Activated B cell treated with CpG ODN at 0.5 μM for 24 hours (primary cell): ENCODE data around the gene ZNF853. TPM values are rescaled to one million over a fixed set of nuclear protein-coding genes. Genes with fewer than 3 reads are reported as not detected.

Experiments used
- ATAC-seq: fragments of 200-7000 bp; cut with Tn5 transposase; one replicate; pipeline ENCODE4 v1.10.0; 2021; ENCODE audit warnings: low read depth, mild to moderate bottlenecking, moderate library complexity
- CTCF ChIA-PET: fragments of 350-600 bp; sonication (Branson Sonifier 250); formaldehyde crosslinking; loops from one replicate; lab custom pipeline; 2021; ENCODE audit warnings: antibody characterized with exemption; lab: Charles Lee
- POLR2A ChIA-PET: fragments of 350-600 bp; sonication (Branson Sonifier 250); formaldehyde crosslinking; loops from one replicate; lab custom pipeline; 2021; ENCODE audit warnings: antibody characterized with exemption; lab: Charles Lee
- DNase-seq: peaks from one replicate; pipeline ENCODE4 v3.0.0; 2022
- H3K27ac Mint-ChIP-seq: one replicate; pipeline ENCODE4 v1.8.0; 2020; ENCODE audit warnings: mixed read lengths
- H3K27me3 Mint-ChIP-seq: one replicate; pipeline ENCODE4 v1.8.0; 2021; ENCODE audit warnings: mixed read lengths
- H3K36me3 Mint-ChIP-seq: one replicate; pipeline ENCODE4 v1.8.0; 2021; ENCODE audit warnings: low read depth, mixed read lengths
- H3K4me1 Mint-ChIP-seq: one replicate; pipeline ENCODE4 v1.8.0; 2021; ENCODE audit warnings: mixed read lengths
- H3K4me3 Mint-ChIP-seq: one replicate; pipeline ENCODE4 v1.8.0; 2020; ENCODE audit warnings: mild to moderate bottlenecking, mixed read lengths
- H3K9me3 Mint-ChIP-seq: one replicate; pipeline ENCODE4 v1.8.0; 2020; ENCODE audit warnings: mixed read lengths
- CTCF ChIP-seq: fragments of 200-600 bp; IDR thresholded peaks from one replicate; pipeline ENCODE4 v1.8.0; 2022; ENCODE audit warnings: antibody characterized with exemption, mild to moderate bottlenecking
- intact Hi-C: fragments of 100-400 bp; cut with micrococcal nuclease; formaldehyde crosslinking; loops from one replicate; pipeline ENCODE4 v1.15.1; 2024
- total RNA-seq: library from RNA; stranded (reverse); gene quantifications from 2 replicates; pipeline ENCODE4 v1.2.3, GENCODE V29; 2022

The ZNF853 gene
- total RNA-seq, 1 donor from 2014 or later = 2.8 TPM

GRCh38 chr7:6636741-6637543 is 21.5 kb downstream of the ZNF853 start, which contains the start of gene ZNF316:
Gene ZNF316, plus strand, starts transcription at chr7:6637318. Its CDS starts 5,092 bp downstream, at chr7:6642410.
- peak; percentile 84 for DNase-seq
- ChIA-PET CTCF (interaction anchor here (1.6 kb wide), 1 partner anchor 47 kb away, joined by 4 read pairs; the partner anchor contains the start of gene INTS15), POLR2A (interaction anchor here (0.5 to 1.8 kb wide), 8 partner anchors 16 to 152 kb away, joined by 3 to 9 read pairs (median 6); partner anchors contain the start of genes ZDHHC4 and ZNF12)
- peak within 1 kb of the TSS; percentile 82 for H3K27ac Mint-ChIP-seq
- intact Hi-C loops = loop anchor here (1.0 to 2.0 kb wide), 6 partner anchors 20 to 121 kb away; partner anchors contain the start of genes INTS15 and ZDHHC4
- TF ChIP-seq CTCF = no peak
- H3K27me3 Mint-ChIP-seq = no peaks in the 10 kb centered on the region
- H3K9me3 Mint-ChIP-seq = no peaks in the 10 kb centered on the region
- H3K36me3 Mint-ChIP-seq = peaks cover 24% of the 10 kb centered on the region
- peaks cover 29% of the 10 kb centered on the region for H3K4me1 Mint-ChIP-seq
- H3K4me3 Mint-ChIP-seq = peak within 1 kb of the TSS; percentile 86
- peak; percentile 62 for ATAC-seq

GRCh38 chr7:6637544-6638229 is 22.3 kb downstream of the ZNF853 start:
- H3K27ac Mint-ChIP-seq = peak overlapping the region; percentile 76
- POLR2A ChIA-PET = interaction anchor here (0.6 to 1.8 kb wide), 5 partner anchors 16 to 153 kb away, joined by 3 to 6 read pairs (median 5); partner anchors contain the start of genes ZDHHC4 and ZNF12
- H3K9me3 Mint-ChIP-seq = no peaks in the 10 kb centered on the region
- H3K4me3 Mint-ChIP-seq = peak overlapping the region; percentile 86
- peaks cover 31% of the 10 kb centered on the region for H3K36me3 Mint-ChIP-seq
- DNase-seq (peak; percentile 68), ATAC-seq (peak; percentile 86)
- no peaks in the 10 kb centered on the region for H3K27me3 Mint-ChIP-seq
- CTCF ChIA-PET = interaction anchor here (1.6 kb wide), 1 partner anchor 48 kb away, joined by 4 read pairs; the partner anchor contains the start of gene INTS15
- H3K4me1 Mint-ChIP-seq = peaks cover 29% of the 10 kb centered on the region
- intact Hi-C loops = loop anchor here (1.0 to 2.0 kb wide), 6 partner anchors 21 to 121 kb away; partner anchors contain the start of genes INTS15 and ZDHHC4
- no peak for TF ChIP-seq CTCF

GRCh38 chr7:6639032-6639431 is 23.6 kb downstream of the ZNF853 start:
- ChIA-PET CTCF (interaction anchor here (1.2 kb wide), 1 partner anchor 32 kb away, joined by 3 read pairs; no protein-coding TSS in a partner anchor), POLR2A (no interaction called here)
- ATAC-seq = no peak
- Mint-ChIP-seq H3K4me3 (peak overlapping the region; percentile 86), H3K36me3 (peaks cover 42% of the 10 kb centered on the region), H3K27me3 (no peaks in the 10 kb centered on the region), H3K9me3 (no peaks in the 10 kb centered on the region), H3K27ac (peak overlapping the region; percentile 76), H3K4me1 (peaks cover 29% of the 10 kb centered on the region)
- no peak for DNase-seq
- TF ChIP-seq CTCF = no peak
- intact Hi-C loops = no loop called here

GRCh38 chr7:6639627-6640026 is 24.2 kb downstream of the ZNF853 start:
- no peak for DNase-seq
- ATAC-seq = no peak
- no peak overlapping the region for H3K4me3 Mint-ChIP-seq
- H3K36me3 Mint-ChIP-seq = peaks cover 48% of the 10 kb centered on the region
- no peaks in the 10 kb centered on the region for H3K27me3 Mint-ChIP-seq
- no peaks in the 10 kb centered on the region for H3K9me3 Mint-ChIP-seq
- H3K27ac Mint-ChIP-seq = peak overlapping the region; percentile 46
- intact Hi-C loops = no loop called here
- CTCF ChIA-PET = interaction anchor here (1.2 kb wide), 1 partner anchor 33 kb away, joined by 3 read pairs; no protein-coding TSS in a partner anchor
- no peak for TF ChIP-seq CTCF
- POLR2A ChIA-PET = no interaction called here
- peaks cover 27% of the 10 kb centered on the region for H3K4me1 Mint-ChIP-seq
